Fibroblast of lung (primary cell): ENCODE measurements around the gene ATXN7L1. TPM values are rescaled to one million over a fixed set of nuclear protein-coding genes. Genes with fewer than 3 reads are reported as not detected.

Source experiments
- DNase-seq, 2 donors: peaks; one replicate each; pipeline versions ENCODE4 v3.0.0 to v3.0.0-alpha.2; 2010; ENCODE audit warnings: low read depth in 2 of 2
- H2AFZ ChIP-seq: 2 replicates; pipeline ENCODE4 v1.5.1; 2012; ENCODE audit warnings: low read length, control low read depth, inconsistent platforms
- H3K27ac ChIP-seq: 2 replicates; pipeline ENCODE4 v1.5.1; 2011; ENCODE audit warnings: low read length, control low read depth; ENCODE audit not compliant: insufficient read depth
- H3K27me3 ChIP-seq: 2 replicates; pipeline ENCODE4 v1.5.1; 2011; ENCODE audit warnings: mild to moderate bottlenecking, low read length; ENCODE audit not compliant: control insufficient read depth, insufficient read depth
- H3K36me3 ChIP-seq: 2 replicates; pipeline ENCODE4 v1.5.1; 2011; ENCODE audit warnings: low read length; ENCODE audit not compliant: control insufficient read depth, insufficient read depth
- H3K4me1 ChIP-seq: 2 replicates; pipeline ENCODE4 v1.5.1; 2011; ENCODE audit warnings: low read length; ENCODE audit not compliant: control insufficient read depth, insufficient read depth; ENCODE audit errors: extremely low read depth
- H3K4me2 ChIP-seq: 2 replicates; pipeline ENCODE4 v1.5.1; 2011; ENCODE audit warnings: low read length, control low read depth; ENCODE audit not compliant: insufficient read depth; ENCODE audit errors: extremely low read depth
- H3K4me3 ChIP-seq, 4 experiments: fragments of 200-600 bp in 1 of 4; sonication (generic) in 1 of 4; replicated peaks in 1 of 4; 2 replicates each; pipeline ENCODE4 v1.5.1; 2011 to 2016; ENCODE audit warnings: low read length in 4 of 4, low read depth in 3 of 4, mild to moderate bottlenecking in 3 of 4, control low read depth in 2 of 4, inconsistent platforms in 1 of 4, mixed read lengths in 1 of 4; ENCODE audit not compliant: insufficient read depth in 1 of 4; ENCODE audit errors: control extremely low read depth in 1 of 4
- H3K79me2 ChIP-seq: 2 replicates; pipeline ENCODE4 v1.5.1; 2012; ENCODE audit warnings: mild to moderate bottlenecking, low read length, inconsistent platforms; ENCODE audit not compliant: control insufficient read depth, insufficient read depth
- H3K9ac ChIP-seq: 2 replicates; pipeline ENCODE4 v1.5.1; 2011; ENCODE audit warnings: mild to moderate bottlenecking, low read length, control low read depth; ENCODE audit not compliant: insufficient read depth
- H3K9me3 ChIP-seq: 2 replicates; pipeline ENCODE4 v1.5.1; 2012; ENCODE audit warnings: low read depth, low read length; ENCODE audit not compliant: control insufficient read depth, insufficient read depth
- H4K20me1 ChIP-seq: 2 replicates; pipeline ENCODE4 v1.5.1; 2011; ENCODE audit warnings: low read length; ENCODE audit not compliant: control insufficient read depth, insufficient read depth; ENCODE audit errors: extremely low read depth
- EZH2 ChIP-seq: IDR thresholded peaks from 2 replicates; pipeline ENCODE4 v1.5.1; 2012; ENCODE audit warnings: low read length, control low read depth, mild to moderate bottlenecking; ENCODE audit errors: missing control alignments
- polyA plus RNA-seq, 2 donors: library from polyadenylated mRNA; depleted of rRNA in 1 of 2; stranded (reverse) in 1 of 2; unstranded in 1 of 2; fragments of >200 nt; gene quantifications; 2 replicates each; pipeline ENCODE4 v1.2.1, GENCODE V29; 2011 to 2012; ENCODE audit warnings: missing spikeins in 1 of 2
- total RNA-seq: library from RNA; depleted of rRNA; stranded (reverse); fragments of >200 nt; gene quantifications from 2 replicates; pipeline ENCODE4 v1.2.1, GENCODE V29; 2014
- TF ChIP-seq, protein P1 (sequence below), 2 donors: IDR thresholded peaks in 1 of 2; conservative IDR thresholded peaks in 1 of 2; 1 replicate in 1 of 2; 2 replicates in 1 of 2; pipeline ENCODE4 v1.5.1; 2011 to 2012; ENCODE audit warnings: low read length in 2 of 2, control low read depth in 1 of 2, inconsistent platforms in 1 of 2, low read depth in 1 of 2, mild to moderate bottlenecking in 1 of 2

Gene ATXN7L1
- total and polyA plus RNA-seq, 2 donors (not counting 1 experiment from before 2014, with no cell fraction given), result 5.1 to 9.4 TPM

DNA sequence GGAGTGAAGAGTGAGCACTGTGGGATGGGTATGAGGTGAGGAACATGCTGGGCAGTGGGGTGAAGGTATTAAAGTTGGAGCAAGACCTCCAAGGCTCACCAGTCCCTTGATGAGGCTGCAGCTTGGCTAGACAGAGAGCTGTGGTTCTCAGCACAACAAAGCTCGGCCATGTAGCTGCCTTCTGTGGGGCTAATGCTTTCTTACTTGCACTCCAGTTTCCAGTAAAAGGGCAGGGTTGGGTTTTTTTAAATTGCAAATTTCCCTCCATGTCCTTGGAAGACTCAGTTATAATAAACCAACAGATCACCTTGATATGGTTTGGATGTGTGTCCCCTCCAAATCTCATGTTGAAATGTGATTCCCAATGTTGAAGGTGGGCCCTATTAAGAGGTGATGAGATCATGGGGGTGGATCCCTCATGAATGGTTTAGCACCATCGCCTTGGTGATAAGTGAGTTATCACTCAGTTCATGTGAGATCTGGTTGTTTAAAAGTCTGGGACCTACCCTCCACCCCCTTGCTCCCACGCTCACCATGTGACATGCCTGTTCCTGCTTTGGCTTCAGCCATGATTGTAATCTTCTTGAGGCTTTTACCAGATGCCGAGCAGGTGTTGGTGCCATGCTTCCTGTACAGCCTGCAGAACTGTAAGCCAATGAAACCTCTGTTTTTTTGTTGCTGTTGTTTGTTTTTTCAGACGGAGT, 55.9 kb downstream of the ATXN7L1 start:
- H3K4me3 ChIP-seq, result no peak overlapping the region
- H3K36me3 ChIP-seq, result no peaks in the 10 kb centered on the region
- no peaks in the 10 kb centered on the region for H3K27me3 ChIP-seq
- TF ChIP-seq, protein P1, sequence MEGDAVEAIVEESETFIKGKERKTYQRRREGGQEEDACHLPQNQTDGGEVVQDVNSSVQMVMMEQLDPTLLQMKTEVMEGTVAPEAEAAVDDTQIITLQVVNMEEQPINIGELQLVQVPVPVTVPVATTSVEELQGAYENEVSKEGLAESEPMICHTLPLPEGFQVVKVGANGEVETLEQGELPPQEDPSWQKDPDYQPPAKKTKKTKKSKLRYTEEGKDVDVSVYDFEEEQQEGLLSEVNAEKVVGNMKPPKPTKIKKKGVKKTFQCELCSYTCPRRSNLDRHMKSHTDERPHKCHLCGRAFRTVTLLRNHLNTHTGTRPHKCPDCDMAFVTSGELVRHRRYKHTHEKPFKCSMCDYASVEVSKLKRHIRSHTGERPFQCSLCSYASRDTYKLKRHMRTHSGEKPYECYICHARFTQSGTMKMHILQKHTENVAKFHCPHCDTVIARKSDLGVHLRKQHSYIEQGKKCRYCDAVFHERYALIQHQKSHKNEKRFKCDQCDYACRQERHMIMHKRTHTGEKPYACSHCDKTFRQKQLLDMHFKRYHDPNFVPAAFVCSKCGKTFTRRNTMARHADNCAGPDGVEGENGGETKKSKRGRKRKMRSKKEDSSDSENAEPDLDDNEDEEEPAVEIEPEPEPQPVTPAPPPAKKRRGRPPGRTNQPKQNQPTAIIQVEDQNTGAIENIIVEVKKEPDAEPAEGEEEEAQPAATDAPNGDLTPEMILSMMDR (conservative IDR thresholded peaks at IDR 0.05 in 1 of 2, IDR thresholded peaks at IDR 0.05 in 1 of 2; ENCODE audit: low read depth in 1 of 2, low read length in 2 of 2), result no peak
- TF ChIP-seq EZH2, result no peak
- H3K27ac ChIP-seq, result no peak overlapping the region
- H3K9ac ChIP-seq, result no peak overlapping the region
- H3K4me2 ChIP-seq, result no peak overlapping the region
- H4K20me1 ChIP-seq, result no peaks in the 10 kb centered on the region
- H2AFZ ChIP-seq, result no peak overlapping the region
- H3K79me2 ChIP-seq, result no peaks in the 10 kb centered on the region
- H3K9me3 ChIP-seq, result no peaks in the 10 kb centered on the region
- DNase-seq, result no peak
- H3K4me1 ChIP-seq, result no peaks in the 10 kb centered on the region

DNA sequence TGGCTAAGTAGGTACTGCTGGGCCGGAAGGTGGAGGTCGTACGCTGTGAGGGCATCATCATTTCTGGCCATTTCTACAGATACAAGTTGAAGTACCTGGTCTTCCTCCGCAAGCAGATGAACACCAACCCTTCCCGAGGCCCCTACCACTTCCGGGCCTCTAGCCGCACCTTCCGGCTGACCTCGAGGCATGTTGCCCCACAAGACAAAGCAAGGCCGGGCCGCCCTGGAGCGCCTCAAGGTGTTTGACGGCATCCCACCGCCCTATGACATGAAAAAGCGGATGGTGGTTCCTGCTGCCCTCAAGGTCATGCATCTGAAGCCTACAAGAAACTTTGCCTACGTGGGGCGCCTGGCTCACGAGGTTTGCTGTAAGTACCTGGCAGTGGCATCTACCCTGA, 56.8 kb downstream of the ATXN7L1 start:
- Histone ChIP-seq H3K79me2 (no peaks in the 10 kb centered on the region), H3K36me3 (no peaks in the 10 kb centered on the region), H3K27me3 (no peaks in the 10 kb centered on the region), H3K9me3 (no peaks in the 10 kb centered on the region), H3K9ac (no peak overlapping the region), H3K4me3 (no peak overlapping the region), H2AFZ (no peak overlapping the region), H3K27ac (no peak overlapping the region), H3K4me2 (no peak overlapping the region), H4K20me1 (no peaks in the 10 kb centered on the region), H3K4me1 (no peaks in the 10 kb centered on the region)
- no peak for DNase-seq
- TF ChIP-seq, protein P1 (conservative IDR thresholded peaks at IDR 0.05 in 1 of 2, IDR thresholded peaks at IDR 0.05 in 1 of 2; ENCODE audit: low read depth in 1 of 2, low read length in 2 of 2), result no peak
- TF ChIP-seq EZH2, result no peak

DNA sequence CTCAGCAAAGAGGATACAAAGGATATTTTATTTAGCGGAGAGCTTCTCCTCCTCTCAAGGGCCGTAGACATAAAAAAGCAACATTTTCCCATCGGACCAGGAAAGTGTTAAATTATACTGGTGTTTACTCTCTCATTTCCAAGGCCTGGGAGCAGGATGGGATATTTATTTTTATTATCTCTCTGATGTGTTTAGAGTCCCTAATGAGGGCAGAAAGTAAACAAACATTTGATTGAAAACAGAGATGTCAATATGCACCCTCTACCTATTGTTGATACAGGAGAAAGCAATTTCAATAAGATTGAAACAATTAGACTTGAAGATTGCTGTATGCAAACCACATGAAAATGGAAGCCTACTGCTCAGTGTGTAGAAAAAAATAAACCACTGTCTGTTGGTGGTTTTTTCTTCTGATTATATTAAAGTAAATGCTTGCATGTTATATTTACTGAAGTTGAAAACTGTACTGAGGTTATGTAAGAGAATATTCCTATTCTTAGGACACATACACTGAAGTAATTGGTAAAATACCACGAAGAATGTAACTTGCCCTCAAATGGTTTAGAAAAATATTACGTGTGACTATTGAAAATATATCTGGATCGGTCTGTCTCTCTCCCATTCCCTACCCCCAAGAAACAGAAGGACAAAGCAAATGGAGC, 59.3 kb downstream of the ATXN7L1 start:
- H3K36me3 ChIP-seq, result no peaks in the 10 kb centered on the region
- H3K4me1 ChIP-seq, result no peaks in the 10 kb centered on the region
- no peaks in the 10 kb centered on the region for H4K20me1 ChIP-seq
- no peak overlapping the region for H3K4me2 ChIP-seq
- no peaks in the 10 kb centered on the region for H3K79me2 ChIP-seq
- no peaks in the 10 kb centered on the region for H3K9me3 ChIP-seq
- H3K27ac ChIP-seq, result no peak overlapping the region
- TF ChIP-seq, protein P1 (conservative IDR thresholded peaks at IDR 0.05 in 1 of 2, IDR thresholded peaks at IDR 0.05 in 1 of 2; ENCODE audit: low read depth in 1 of 2, low read length in 2 of 2), result no peak
- TF ChIP-seq EZH2, result no peak
- H2AFZ ChIP-seq, result no peak overlapping the region
- no peak overlapping the region for H3K9ac ChIP-seq
- no peak for DNase-seq
- H3K27me3 ChIP-seq, result no peaks in the 10 kb centered on the region
- no peak overlapping the region for H3K4me3 ChIP-seq
